Gastrocnemius medialis (tissue), 4 donors: ENCODE results near the gene FBXW7.

Source experiments
- CTCF ChIP-seq, 5 experiments: fragments of 450-650 bp in 3 of 5; fragments of 200-600 bp in 2 of 5; sonication (generic) in 2 of 5; IDR thresholded peaks in 4 of 5; conservative IDR thresholded peaks in 1 of 5; 1 replicate in 4 of 5; 2 replicates in 1 of 5; pipeline ENCODE4 v1.5.1; 2016 to 2019; ENCODE audit warnings: antibody characterized with exemption in 5 of 5, mild to moderate bottlenecking in 3 of 5, moderate library complexity in 3 of 5
- POLR2A ChIP-seq, 2 donors: fragments of 450-650 bp; IDR thresholded peaks; one replicate each; pipeline ENCODE4 v1.6.1; 2017; ENCODE audit warnings: antibody characterized with exemption in 2 of 2, mild to moderate bottlenecking in 2 of 2, moderate library complexity in 2 of 2

DNA sequence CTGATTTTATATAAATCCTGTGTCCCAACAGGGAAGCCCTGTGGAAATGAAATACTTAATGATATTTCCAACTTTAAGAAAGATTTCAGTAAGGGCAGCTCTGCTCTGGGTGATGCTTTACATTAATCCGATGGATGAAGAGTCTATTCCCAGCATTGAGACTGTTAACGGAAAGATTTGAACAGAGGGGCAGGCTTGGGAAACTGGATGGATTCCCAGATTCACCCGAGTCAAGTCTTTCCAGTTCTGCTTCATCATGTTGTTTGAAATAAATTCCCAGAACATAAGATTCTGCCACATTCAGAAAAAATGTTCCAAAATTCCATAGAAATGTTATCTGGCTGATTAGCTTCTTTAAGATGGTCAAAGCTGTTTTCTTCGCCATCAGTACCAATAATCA, 246.0 kb downstream of the FBXW7 start:
- no peak for TF ChIP-seq POLR2A (IDR thresholded peaks at IDR 0.05)
- no peak for TF ChIP-seq CTCF (IDR thresholded peaks at IDR 0.05 in 4 of 5, conservative IDR thresholded peaks at IDR 0.05 in 1 of 5)
